NCI-H510A (cell line): ENCODE data around the gene RALGAPA2.

ENCODE experiments used
- DNase-seq: peaks from one replicate; lab custom pipeline; 2025; lab: John Stamatoyannopoulos, UW

Gene RALGAPA2

GRCh38 chr20:20497242-20497978 is 215.0 kb downstream of the RALGAPA2 start:
- no peak for DNase-seq

GRCh38 chr20:20495729-20496503 is 216.5 kb downstream of the RALGAPA2 start:
- no peak for DNase-seq

- no peak for DNase-seq
Measured at GRCh38 chr20:20493701-20494100, 218.7 kb downstream of the RALGAPA2 start.

- no peak for DNase-seq
Measured at GRCh38 chr20:20492521-20493332, 219.7 kb downstream of the RALGAPA2 start.

- no peak for DNase-seq
Measured at GRCh38 chr20:20491784-20492264, 220.6 kb downstream of the RALGAPA2 start.

GRCh38 chr20:20491110-20491783 is 221.2 kb downstream of the RALGAPA2 start:
- no peak for DNase-seq

GRCh38 chr20:20490673-20491072 is 221.8 kb downstream of the RALGAPA2 start:
- no peak for DNase-seq

GRCh38 chr20:20489648-20490341 is 222.6 kb downstream of the RALGAPA2 start:
- DNase-seq: no peak

GRCh38 chr20:20489054-20489453 is 223.4 kb downstream of the RALGAPA2 start:
- DNase-seq: no peak

GRCh38 chr20:20488388-20488787 is 224.1 kb downstream of the RALGAPA2 start:
- no peak for DNase-seq

GRCh38 chr20:20487811-20488210 is 224.6 kb downstream of the RALGAPA2 start:
- no peak for DNase-seq

- no peak for DNase-seq
Measured at GRCh38 chr20:20483328-20483727, 229.1 kb downstream of the RALGAPA2 start.

GRCh38 chr20:20482453-20482852 is 230.0 kb downstream of the RALGAPA2 start:
- DNase-seq: no peak

- DNase-seq: no peak
Measured at GRCh38 chr20:20480689-20481088, 231.8 kb downstream of the RALGAPA2 start.

- no peak for DNase-seq
Measured at GRCh38 chr20:20480126-20480525, 232.3 kb downstream of the RALGAPA2 start.

GRCh38 chr20:20477444-20478041 is 234.9 kb downstream of the RALGAPA2 start:
- DNase-seq: no peak

- DNase-seq: no peak
Measured at GRCh38 chr20:20476504-20476903, 235.9 kb downstream of the RALGAPA2 start.

GRCh38 chr20:20473657-20474056 is 238.8 kb downstream of the RALGAPA2 start:
- no peak for DNase-seq

GRCh38 chr20:20472684-20473274 is 239.7 kb downstream of the RALGAPA2 start:
- no peak for DNase-seq

- no peak for DNase-seq
Measured at GRCh38 chr20:20466341-20466879, 246.0 kb downstream of the RALGAPA2 start.
